DND-41 (cell line): ENCODE results near the gene KLHL17.

Experiments
- ATAC-seq: fragments of 200-7000 bp; cut with Tn5 transposase; 3 replicates; pipeline ENCODE4 v1.9.1; 2021; ENCODE audit warnings: low read depth; ENCODE audit not compliant: insufficient read depth
- DNase-seq: peaks from one replicate; pipeline ENCODE4 v3.0.0-alpha.2; 2020
- H2AFZ ChIP-seq: 2 replicates; pipeline ENCODE4 v1.6.0; 2012; ENCODE audit warnings: low read depth, low read length
- H3K27ac ChIP-seq: 2 replicates; pipeline ENCODE4 v1.5.1; 2012; ENCODE audit warnings: low read length, inconsistent platforms
- H3K27me3 ChIP-seq: fragments of 200-600 bp; sonication (generic); 2 replicates; pipeline ENCODE4 v1.6.0; 2012; ENCODE audit warnings: low read length, mild to moderate bottlenecking, inconsistent platforms; ENCODE audit not compliant: insufficient read depth, poor library complexity
- H3K36me3 ChIP-seq: 2 replicates; pipeline ENCODE4 v1.5.1; 2012; ENCODE audit warnings: low read length, inconsistent platforms; ENCODE audit not compliant: insufficient read depth
- H3K4me1 ChIP-seq: 2 replicates; pipeline ENCODE4 v1.5.1; 2012; ENCODE audit warnings: mild to moderate bottlenecking, low read length; ENCODE audit not compliant: insufficient read depth
- H3K4me2 ChIP-seq: 2 replicates; pipeline ENCODE4 v1.6.0; 2012; ENCODE audit warnings: mild to moderate bottlenecking, moderate library complexity, low read length, inconsistent platforms; ENCODE audit not compliant: insufficient read depth
- H3K4me3 ChIP-seq, 2 experiments: fragments of 200-600 bp in 1 of 2; shearing (Covaris generic) in 1 of 2; 2 replicates each; pipeline ENCODE4 v1.5.1; 2012 to 2016; ENCODE audit warnings: inconsistent platforms in 2 of 2, low read length in 2 of 2, mild to moderate bottlenecking in 2 of 2, low read depth in 1 of 2, moderate library complexity in 1 of 2
- H3K79me2 ChIP-seq: 2 replicates; pipeline ENCODE4 v1.6.0; 2012; ENCODE audit warnings: low read length, inconsistent platforms; ENCODE audit not compliant: insufficient read depth
- H3K9ac ChIP-seq: 2 replicates; pipeline ENCODE4 v1.6.0; 2012; ENCODE audit warnings: low read depth, mild to moderate bottlenecking, inconsistent platforms, low read length, moderate library complexity
- H3K9me3 ChIP-seq: 2 replicates; pipeline ENCODE4 v1.5.1; 2012; ENCODE audit warnings: low read length, moderate library complexity, mild to moderate bottlenecking, inconsistent platforms; ENCODE audit not compliant: insufficient read depth, severe bottlenecking
- H4K20me1 ChIP-seq: 2 replicates; pipeline ENCODE4 v1.6.0; 2012; ENCODE audit warnings: low read length; ENCODE audit not compliant: insufficient read depth
- CTCF ChIP-seq: IDR thresholded peaks from 2 replicates; pipeline ENCODE4 v1.5.1; 2012; ENCODE audit warnings: borderline replicate concordance, low read length, moderate library complexity, mild to moderate bottlenecking; ENCODE audit not compliant: poor library complexity, severe bottlenecking; ENCODE audit errors: extremely low read depth
- EZH2 ChIP-seq: IDR thresholded peaks from 3 replicates; pipeline ENCODE4 v1.6.1; 2012; ENCODE audit warnings: borderline replicate concordance, low read depth, mild to moderate bottlenecking, moderate library complexity, low read length, inconsistent platforms; ENCODE audit not compliant: severe bottlenecking

KLHL17 gene

GRCh38 chr1:914891-915280 is 45.5 kb upstream of the KLHL17 start:
- no peak overlapping the region for H3K27ac ChIP-seq
- H4K20me1 ChIP-seq = peaks cover 40% of the 10 kb centered on the region
- TF ChIP-seq CTCF = no peak
- no peak for TF ChIP-seq EZH2
- no peak overlapping the region for H3K9ac ChIP-seq
- peaks cover 13% of the 10 kb centered on the region for H3K27me3 ChIP-seq
- no peak overlapping the region for H3K4me3 ChIP-seq
- H3K36me3 ChIP-seq = no peaks in the 10 kb centered on the region
- no peak overlapping the region for H3K4me2 ChIP-seq
- no peaks in the 10 kb centered on the region for H3K79me2 ChIP-seq
- no peak overlapping the region for H2AFZ ChIP-seq
- ATAC-seq (no peak), DNase-seq (no peak)
- no peaks in the 10 kb centered on the region for H3K9me3 ChIP-seq
- H3K4me1 ChIP-seq = no peaks in the 10 kb centered on the region

GRCh38 chr1:915295-916172 is 44.9 kb upstream of the KLHL17 start:
- Histone ChIP-seq H3K4me2 (no peak overlapping the region), H3K79me2 (no peaks in the 10 kb centered on the region), H3K27me3 (peaks cover 20% of the 10 kb centered on the region), H3K4me3 (no peak overlapping the region), H3K9me3 (no peaks in the 10 kb centered on the region), H2AFZ (no peak overlapping the region), H3K36me3 (no peaks in the 10 kb centered on the region), H4K20me1 (peaks cover 44% of the 10 kb centered on the region), H3K4me1 (peaks cover 3% of the 10 kb centered on the region), H3K27ac (no peak overlapping the region), H3K9ac (no peak overlapping the region)
- DNase-seq (no peak), ATAC-seq (no peak)
- TF ChIP-seq EZH2 (no peak), CTCF (no peak)

DNA sequence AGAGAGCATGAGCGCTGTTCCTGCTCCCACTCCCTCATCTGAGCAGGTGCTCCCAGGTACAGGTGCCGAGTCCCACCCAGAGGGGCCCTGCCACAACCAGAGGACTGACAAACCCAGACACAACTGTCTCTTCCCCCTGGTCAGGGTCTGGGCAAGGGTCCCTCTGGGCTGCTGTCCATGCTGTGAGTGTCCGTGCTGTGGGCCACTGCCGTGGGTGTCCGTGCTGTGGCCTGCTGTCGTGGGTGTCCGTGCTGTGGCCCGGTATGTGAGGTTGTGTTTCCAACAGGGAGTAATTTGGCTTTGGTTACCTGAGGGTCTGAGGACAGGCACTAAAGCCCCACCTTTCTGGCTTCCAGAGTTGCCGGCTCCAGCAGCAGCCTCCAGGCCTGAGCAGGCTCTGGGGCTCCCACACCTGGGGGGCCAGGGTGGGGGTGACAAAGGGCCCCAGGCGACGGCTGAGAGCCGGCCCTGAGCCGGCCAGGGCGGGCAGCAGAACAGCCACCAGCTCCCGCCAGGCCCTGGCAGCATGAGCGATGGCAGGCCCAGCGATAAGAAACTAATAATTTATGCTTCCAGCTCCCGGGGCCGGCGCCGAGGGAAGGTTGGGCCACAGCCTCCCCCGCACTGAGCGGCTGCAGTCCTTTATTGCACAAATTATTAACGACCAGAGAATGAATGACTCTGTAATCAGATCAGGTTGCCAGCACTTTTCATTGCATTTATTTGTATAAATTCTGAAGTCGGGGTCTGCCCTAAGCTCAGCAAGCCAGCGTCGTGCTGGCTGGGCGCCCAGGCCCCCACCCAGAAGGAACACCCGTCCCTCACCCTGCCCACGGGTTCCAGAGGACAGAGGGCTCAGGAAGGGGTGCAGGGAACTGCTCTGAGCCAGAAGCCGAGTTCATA is 44.0 kb upstream of the KLHL17 start:
- H3K4me3 ChIP-seq = no peak overlapping the region
- no peaks in the 10 kb centered on the region for H3K36me3 ChIP-seq
- peaks cover 26% of the 10 kb centered on the region for H3K27me3 ChIP-seq
- no peak overlapping the region for H2AFZ ChIP-seq
- H3K4me2 ChIP-seq = no peak overlapping the region
- H3K9me3 ChIP-seq = no peaks in the 10 kb centered on the region
- no peaks in the 10 kb centered on the region for H3K79me2 ChIP-seq
- DNase-seq = no peak
- H4K20me1 ChIP-seq = peaks cover 46% of the 10 kb centered on the region
- ATAC-seq = no peak
- peaks cover 11% of the 10 kb centered on the region for H3K4me1 ChIP-seq
- no peak overlapping the region for H3K27ac ChIP-seq
- no peak overlapping the region for H3K9ac ChIP-seq
- TF ChIP-seq CTCF (no peak), EZH2 (no peak)
